ENCODE results near the gene ZNF554. TPM values are rescaled to one million over a fixed set of nuclear protein-coding genes. Genes with fewer than 3 reads are reported as not detected.

Gene ZNF554
- 4.2 TPM for total RNA-seq
- long read RNA-seq, transcript ZNF554-201 (5 exons, 2,736 nt), result major isoform, 7 of 15 reads
- long read RNA-seq, partial matches to known transcripts, result 0 of 15 reads
- long read RNA-seq, other reads (novel, unspliced or antisense), result 5 of 15 reads

DNA sequence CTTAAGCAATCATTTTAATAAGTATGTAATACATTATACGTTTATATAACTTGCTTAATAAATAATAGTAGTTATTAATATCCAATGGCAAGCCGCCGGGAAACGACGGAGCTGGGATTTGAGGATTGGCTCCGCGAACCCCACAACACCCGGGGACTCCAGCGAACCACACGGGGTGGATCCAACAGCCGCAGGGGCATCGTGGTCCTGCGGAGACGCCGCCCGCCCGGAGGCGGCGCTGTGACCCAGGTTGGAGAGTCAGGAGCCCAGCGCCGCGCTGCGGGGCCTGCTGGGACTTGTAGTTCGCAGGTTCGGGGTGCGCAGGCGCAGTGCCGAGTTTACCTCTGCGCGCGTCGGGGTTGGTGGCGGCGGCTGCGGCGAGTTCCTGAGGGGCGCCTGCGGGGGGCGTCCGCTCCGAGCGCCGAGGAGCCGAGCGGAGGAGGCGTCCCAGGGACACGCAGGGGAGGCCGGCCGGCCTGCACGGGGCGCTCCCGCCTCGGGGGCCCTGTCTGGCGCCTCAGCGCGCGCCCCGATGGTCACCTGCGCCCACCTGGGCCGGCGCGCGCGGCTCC is at the start of gene ZNF554:
ZNF554 (plus strand) TSS at position 329 of the 572 bp plus-strand sequence; CDS start at position 533, 204 bp downstream.
- Histone ChIP-seq H3K27me3 (ENCODE audit: low read depth) (no peaks in the 10 kb centered on the region), H3K36me3 (peaks cover 10% of the 10 kb centered on the region), H3K27ac (replicated peaks) (peak within 1 kb of the TSS; percentile 77), H3K4me1 (peaks cover 21% of the 10 kb centered on the region), H3K9me3 (replicated peaks) (no peaks in the 10 kb centered on the region), H3K4me3 (peak within 1 kb of the TSS; percentile 86)
- intact Hi-C loops (cut with micrococcal nuclease), result no loop called here
- TF ChIP-seq, protein P1, sequence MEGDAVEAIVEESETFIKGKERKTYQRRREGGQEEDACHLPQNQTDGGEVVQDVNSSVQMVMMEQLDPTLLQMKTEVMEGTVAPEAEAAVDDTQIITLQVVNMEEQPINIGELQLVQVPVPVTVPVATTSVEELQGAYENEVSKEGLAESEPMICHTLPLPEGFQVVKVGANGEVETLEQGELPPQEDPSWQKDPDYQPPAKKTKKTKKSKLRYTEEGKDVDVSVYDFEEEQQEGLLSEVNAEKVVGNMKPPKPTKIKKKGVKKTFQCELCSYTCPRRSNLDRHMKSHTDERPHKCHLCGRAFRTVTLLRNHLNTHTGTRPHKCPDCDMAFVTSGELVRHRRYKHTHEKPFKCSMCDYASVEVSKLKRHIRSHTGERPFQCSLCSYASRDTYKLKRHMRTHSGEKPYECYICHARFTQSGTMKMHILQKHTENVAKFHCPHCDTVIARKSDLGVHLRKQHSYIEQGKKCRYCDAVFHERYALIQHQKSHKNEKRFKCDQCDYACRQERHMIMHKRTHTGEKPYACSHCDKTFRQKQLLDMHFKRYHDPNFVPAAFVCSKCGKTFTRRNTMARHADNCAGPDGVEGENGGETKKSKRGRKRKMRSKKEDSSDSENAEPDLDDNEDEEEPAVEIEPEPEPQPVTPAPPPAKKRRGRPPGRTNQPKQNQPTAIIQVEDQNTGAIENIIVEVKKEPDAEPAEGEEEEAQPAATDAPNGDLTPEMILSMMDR (IDR thresholded peaks at IDR 0.05; ENCODE audit: borderline replicate concordance), result peak; percentile 98
- DNase-seq, result peak; percentile 98

DNA sequence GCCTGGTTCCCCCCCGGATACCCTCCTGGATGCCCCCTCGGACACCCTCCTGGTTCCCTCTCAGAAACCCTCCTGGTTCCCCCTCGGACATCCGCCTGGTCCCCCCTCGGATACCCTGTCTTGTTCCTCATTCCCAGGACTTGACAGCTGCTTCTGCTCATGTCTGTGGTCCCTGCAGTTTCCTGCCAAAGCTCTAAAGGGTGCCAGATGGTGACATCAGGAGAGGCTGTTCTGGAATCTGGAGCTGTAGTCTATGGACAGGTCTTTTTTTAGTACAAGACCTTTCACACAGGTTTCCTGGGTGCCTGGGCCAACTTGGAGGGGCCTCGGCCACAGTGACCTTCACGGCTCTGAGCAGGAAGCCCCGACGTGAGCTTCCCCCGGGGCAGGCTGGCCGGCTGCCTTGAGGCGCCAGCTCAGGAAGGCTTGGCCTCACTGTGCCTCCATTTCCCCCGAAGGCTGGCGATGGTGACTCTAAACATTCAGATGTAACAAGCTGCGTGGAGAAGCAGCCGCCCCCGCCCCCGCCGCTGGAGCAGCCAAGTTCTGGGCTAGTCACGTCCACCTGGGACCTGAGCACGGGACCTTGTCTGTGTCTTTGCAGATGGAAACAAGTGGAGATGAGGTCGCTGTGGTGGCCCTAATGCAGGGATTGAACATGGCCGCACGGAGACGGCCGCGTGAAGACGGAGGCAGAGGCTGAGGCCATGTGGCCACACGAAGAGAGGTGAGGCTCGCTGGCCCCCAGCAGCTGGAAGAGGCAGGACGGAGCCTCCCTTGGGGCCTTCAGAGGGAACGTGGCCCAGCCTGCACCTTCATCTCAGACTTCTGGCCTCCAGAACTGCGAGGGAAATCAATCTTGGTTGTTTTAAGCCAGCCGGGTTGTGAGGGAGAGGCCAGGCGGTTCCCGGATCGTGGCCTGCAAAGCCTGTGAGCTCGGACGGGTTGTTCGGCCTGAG is 49.3 kb upstream of the ZNF554 start:
- TF ChIP-seq, protein P1 (IDR thresholded peaks at IDR 0.05; ENCODE audit: borderline replicate concordance), result no peak
- Histone ChIP-seq H3K4me1 (peaks cover 60% of the 10 kb centered on the region), H3K9me3 (replicated peaks) (no peaks in the 10 kb centered on the region), H3K27ac (replicated peaks) (peak overlapping the region; percentile 84), H3K36me3 (peaks cover 35% of the 10 kb centered on the region), H3K27me3 (ENCODE audit: low read depth) (no peaks in the 10 kb centered on the region), H3K4me3 (peak overlapping the region; percentile 22)
- intact Hi-C loops (cut with micrococcal nuclease), result no loop called here
- peak; percentile 65 for DNase-seq

DNA sequence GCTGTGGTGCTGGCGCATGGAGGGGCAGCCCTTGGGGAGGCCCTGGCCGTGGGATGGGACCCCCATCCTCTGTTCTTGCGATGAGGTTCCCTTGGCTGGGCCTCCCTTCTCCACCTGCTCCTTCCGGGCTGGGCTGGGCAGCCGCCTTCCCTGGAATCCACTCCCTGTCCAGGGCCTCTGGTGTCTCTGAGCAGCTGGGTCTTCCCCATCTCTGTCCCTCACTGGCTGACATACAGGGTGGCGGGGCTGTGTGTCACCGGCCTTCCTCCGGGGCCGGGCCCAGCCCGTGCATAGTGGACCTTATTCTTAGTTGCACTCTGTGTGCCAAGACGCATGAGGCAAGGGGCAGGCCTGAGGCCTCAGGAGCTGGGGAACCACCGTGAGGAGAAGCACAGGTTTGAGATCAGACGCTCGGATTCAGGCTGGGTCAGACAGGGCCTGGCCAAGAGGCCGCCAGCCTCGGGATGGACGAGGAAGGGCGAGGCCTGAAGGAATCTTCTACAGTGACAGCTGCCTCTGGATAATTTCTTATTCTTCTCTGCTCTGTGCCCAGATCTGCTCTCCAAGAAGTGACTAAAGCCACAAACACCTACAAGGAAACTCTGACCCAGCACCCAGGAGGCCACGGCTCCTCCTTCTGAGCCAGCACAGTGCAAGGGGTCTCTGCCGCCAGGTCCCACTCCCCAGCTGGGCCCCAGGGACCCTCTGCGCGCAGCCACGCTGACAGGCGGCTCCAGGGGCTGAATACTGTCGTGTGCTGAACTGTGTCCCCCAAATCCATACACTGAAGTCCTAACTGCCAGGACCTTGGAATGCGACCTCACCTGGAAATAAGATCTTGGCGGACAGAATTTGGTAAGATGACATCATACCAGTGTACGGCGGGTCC is 47.6 kb upstream of the ZNF554 start:
- no peak for DNase-seq
- Histone ChIP-seq H3K27me3 (ENCODE audit: low read depth) (no peaks in the 10 kb centered on the region), H3K27ac (replicated peaks) (peak overlapping the region; percentile 84), H3K36me3 (peaks cover 18% of the 10 kb centered on the region), H3K9me3 (replicated peaks) (no peaks in the 10 kb centered on the region), H3K4me1 (peaks cover 77% of the 10 kb centered on the region), H3K4me3 (no peak overlapping the region)
- intact Hi-C loops (cut with micrococcal nuclease), result no loop called here
- TF ChIP-seq, protein P1 (IDR thresholded peaks at IDR 0.05; ENCODE audit: borderline replicate concordance), result no peak

DNA sequence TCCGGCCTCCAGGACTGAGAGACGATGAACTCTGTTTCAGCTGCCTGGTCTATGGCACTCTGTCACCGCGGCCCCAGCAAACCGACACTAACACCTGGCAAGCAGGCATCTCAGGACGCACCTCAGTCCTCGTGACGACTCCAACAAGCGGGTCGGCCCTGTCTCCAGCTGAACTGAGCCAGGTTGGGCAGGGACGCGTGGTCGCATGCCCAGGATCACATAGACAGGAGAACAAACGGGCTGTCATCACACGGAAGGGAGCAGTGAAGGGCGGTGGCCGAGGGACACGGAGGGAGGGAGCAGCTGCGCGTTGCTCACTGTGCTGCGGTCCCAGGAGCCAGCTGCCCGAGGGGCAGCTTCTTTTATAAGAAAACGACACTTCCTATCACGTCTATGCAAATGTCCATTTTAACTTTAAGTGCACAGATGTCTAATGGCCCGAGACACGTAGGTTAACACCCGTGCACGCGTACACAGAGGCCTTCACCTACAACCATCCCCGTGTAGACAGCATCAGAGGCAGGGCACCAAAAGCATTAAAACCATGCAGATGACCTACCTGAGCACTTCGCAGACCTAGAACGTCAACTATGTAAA is 45.5 kb upstream of the ZNF554 start:
- Histone ChIP-seq H3K27me3 (ENCODE audit: low read depth) (no peaks in the 10 kb centered on the region), H3K36me3 (no peaks in the 10 kb centered on the region), H3K4me1 (peaks cover 85% of the 10 kb centered on the region), H3K9me3 (replicated peaks) (no peaks in the 10 kb centered on the region), H3K27ac (replicated peaks) (peak overlapping the region; percentile 98), H3K4me3 (peak overlapping the region; percentile 56)
- intact Hi-C loops (cut with micrococcal nuclease), result no loop called here
- TF ChIP-seq, protein P1 (IDR thresholded peaks at IDR 0.05; ENCODE audit: borderline replicate concordance), result no peak
- peak; percentile 73 for DNase-seq
